Measurements from ENCODE around the gene SMG6. TPM values are rescaled to one million over a fixed set of nuclear protein-coding genes. Genes with fewer than 3 reads are reported as not detected.

The SMG6 gene
- polyA plus RNA-seq, 1 of the 3 experiments (the other 2 are of a cell fraction), result 15.7 TPM

DNA sequence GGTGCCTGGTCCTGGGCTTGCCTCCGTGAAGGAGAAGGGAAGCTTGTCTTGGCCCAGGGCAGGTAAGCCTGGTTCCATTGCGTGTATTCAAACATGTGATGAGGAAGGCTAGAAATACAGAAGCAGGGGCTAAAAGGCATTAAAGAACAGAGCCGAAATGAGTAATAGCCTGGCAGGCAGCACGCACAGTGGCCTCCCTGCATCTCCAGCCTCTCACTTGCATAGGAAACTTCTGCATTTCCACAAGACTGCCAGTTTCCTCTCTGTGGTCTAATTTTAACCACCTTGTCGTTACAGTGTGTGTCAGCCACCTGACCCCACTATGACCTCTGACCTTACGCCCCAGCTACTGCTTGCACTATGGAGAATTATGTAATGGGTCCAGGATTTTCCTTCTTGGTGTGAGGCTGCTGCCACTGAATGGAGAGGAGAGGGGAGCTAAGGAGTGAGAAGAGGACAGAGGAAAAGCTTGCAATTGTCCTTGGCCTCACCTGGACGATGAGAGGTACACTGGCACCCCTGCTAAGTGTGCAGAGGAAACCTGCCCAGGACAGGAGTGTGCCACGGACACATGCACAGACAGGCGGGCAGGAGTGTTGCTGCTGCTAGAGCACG, 215.9 kb downstream of the SMG6 start:
- H4K20me1 ChIP-seq (ENCODE audit: insufficient read depth), result no peaks in the 10 kb centered on the region
- H3F3A ChIP-seq (replicated peaks; ENCODE audit: insufficient read depth), result peaks cover 22% of the 10 kb centered on the region
- no peaks in the 10 kb centered on the region for H3K9me2 ChIP-seq
- H3K4me3 ChIP-seq (ENCODE audit: low read depth in 2 of 2, low read length in 1 of 2), result no peak overlapping the region
- WGBS (ENCODE audit: low lambda C conversion rate), result 85% methylated on average over 9 of the region's 10 CpGs
- no peak overlapping the region for H3K4me2 ChIP-seq
- H3K4me1 ChIP-seq (ENCODE audit: control insufficient read depth in 1 of 2, insufficient read depth in 2 of 2, low read depth in 1 of 2, low read length in 1 of 2), result peaks cover 28 to 78% of the 10 kb centered on the region in 2 experiments
- ChIA-PET POLR2A (no interaction called here), CTCF (interaction anchor here (0.9 to 1.7 kb wide), 3 partner anchors 12 to 144 kb away, joined by 3 to 8 read pairs (median 3); partner anchors contain the start of gene HIC1)
- peaks cover 0 to 1% of the 10 kb centered on the region in 2 experiments for H3K36me3 ChIP-seq (replicated peaks in 1 of 2; ENCODE audit: control insufficient read depth in 1 of 2, insufficient read depth in 2 of 2, low read length in 1 of 2)
- no peaks in the 10 kb centered on the region for H3K9me3 ChIP-seq
- no peaks in the 10 kb centered on the region for H3K27me3 ChIP-seq (ENCODE audit: insufficient read depth)
- H3K27ac ChIP-seq (ENCODE audit: low read depth in 2 of 2, low read length in 1 of 2), result peak overlapping the region in 1 of 2 experiments; percentile 2; a peak in 1 of 4 replicates
- no peak overlapping the region for H2AFZ ChIP-seq (ENCODE audit: low read depth)
- no peak for DNase-seq
- TF ChIP-seq SIN3A (IDR thresholded peaks at IDR 0.05; ENCODE audit: borderline replicate concordance, low read depth, low read length), result no peak
- TF ChIP-seq ELF1 (IDR thresholded peaks at IDR 0.05), result no peak
- no peak for TF ChIP-seq RAD21 (IDR thresholded peaks at IDR 0.05; ENCODE audit: low read length)
- H3K79me2 ChIP-seq (ENCODE audit: insufficient read depth), result peaks cover 6% of the 10 kb centered on the region; the same call in 1 of the 2 replicates
- H3K9ac ChIP-seq, result no peak overlapping the region

DNA sequence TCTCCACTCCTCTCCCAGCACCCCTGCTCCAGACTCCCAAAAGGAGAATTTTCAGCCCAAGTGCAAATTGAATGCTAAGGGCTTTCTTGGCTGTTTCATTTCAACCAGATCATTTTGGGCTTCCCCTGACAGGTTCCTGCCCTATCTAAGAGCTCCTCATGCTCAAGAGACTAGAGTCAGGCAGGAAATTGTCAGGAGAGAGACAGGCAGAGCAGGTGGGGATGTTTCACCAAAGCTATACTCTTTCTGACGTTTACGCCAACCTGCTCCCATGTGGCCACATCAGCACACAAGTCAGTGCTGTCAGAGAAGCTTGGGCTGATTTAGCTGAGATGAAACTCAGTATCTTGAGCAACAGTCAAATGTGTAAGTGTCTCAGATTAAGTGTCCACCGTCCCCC, 217.3 kb downstream of the SMG6 start:
- no peak for TF ChIP-seq CHD2 (IDR thresholded peaks at IDR 0.05; ENCODE audit: low read length, partially characterized antibody)
- no peak for TF ChIP-seq FOSL2 (IDR thresholded peaks at IDR 0.05; ENCODE audit: borderline replicate concordance, low read depth)
- TF ChIP-seq SIN3A (IDR thresholded peaks at IDR 0.05; ENCODE audit: borderline replicate concordance, low read depth, low read length), result no peak
- no peak for TF ChIP-seq RAD21 (IDR thresholded peaks at IDR 0.05; ENCODE audit: low read length)
- no peak for TF ChIP-seq FOXM1 (IDR thresholded peaks at IDR 0.05; ENCODE audit: low read depth)
- TF ChIP-seq ELF1 (IDR thresholded peaks at IDR 0.05), result no peak
- TF ChIP-seq, protein P1, sequence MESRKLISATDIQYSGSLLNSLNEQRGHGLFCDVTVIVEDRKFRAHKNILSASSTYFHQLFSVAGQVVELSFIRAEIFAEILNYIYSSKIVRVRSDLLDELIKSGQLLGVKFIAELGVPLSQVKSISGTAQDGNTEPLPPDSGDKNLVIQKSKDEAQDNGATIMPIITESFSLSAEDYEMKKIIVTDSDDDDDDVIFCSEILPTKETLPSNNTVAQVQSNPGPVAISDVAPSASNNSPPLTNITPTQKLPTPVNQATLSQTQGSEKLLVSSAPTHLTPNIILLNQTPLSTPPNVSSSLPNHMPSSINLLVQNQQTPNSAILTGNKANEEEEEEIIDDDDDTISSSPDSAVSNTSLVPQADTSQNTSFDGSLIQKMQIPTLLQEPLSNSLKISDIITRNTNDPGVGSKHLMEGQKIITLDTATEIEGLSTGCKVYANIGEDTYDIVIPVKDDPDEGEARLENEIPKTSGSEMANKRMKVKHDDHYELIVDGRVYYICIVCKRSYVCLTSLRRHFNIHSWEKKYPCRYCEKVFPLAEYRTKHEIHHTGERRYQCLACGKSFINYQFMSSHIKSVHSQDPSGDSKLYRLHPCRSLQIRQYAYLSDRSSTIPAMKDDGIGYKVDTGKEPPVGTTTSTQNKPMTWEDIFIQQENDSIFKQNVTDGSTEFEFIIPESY (IDR thresholded peaks at IDR 0.05; ENCODE audit: borderline replicate concordance, low read depth), result no peak
- no peak for TF ChIP-seq MEF2A (IDR thresholded peaks at IDR 0.05; ENCODE audit: borderline replicate concordance, low read depth)
- no peak for TF ChIP-seq MXI1 (IDR thresholded peaks at IDR 0.05; ENCODE audit: low read depth, low read length)
- no peak for TF ChIP-seq RXRA (IDR thresholded peaks at IDR 0.05; ENCODE audit: borderline replicate concordance, low read depth)
- no peak for TF ChIP-seq USF2 (IDR thresholded peaks at IDR 0.05; ENCODE audit: borderline replicate concordance, low read depth, low read length)
- no peak for TF ChIP-seq RCOR1 (IDR thresholded peaks at IDR 0.05; ENCODE audit: low read length)
- TF ChIP-seq EZH2phosphoT487 (IDR thresholded peaks at IDR 0.05; ENCODE audit: borderline replicate concordance, low read depth), result no peak
- no peak for TF ChIP-seq IRF3 (IDR thresholded peaks at IDR 0.05; ENCODE audit: low read depth, low read length)
- ChIA-PET CTCF (interaction anchor here (1.2 to 2.7 kb wide), 6 partner anchors 9 to 158 kb away, joined by 4 to 17 read pairs (median 4); partner anchors contain the start of gene HIC1), POLR2A (no interaction called here)
- Histone ChIP-seq H3K9me3 (no peaks in the 10 kb centered on the region), H3K4me2 (no peak overlapping the region), H4K20me1 (ENCODE audit: insufficient read depth) (no peaks in the 10 kb centered on the region), H3K4me3 (ENCODE audit: low read depth in 2 of 2, low read length in 1 of 2) (no peak overlapping the region), H3F3A (replicated peaks; ENCODE audit: insufficient read depth) (peaks cover 13% of the 10 kb centered on the region), H2AFZ (ENCODE audit: low read depth) (no peak overlapping the region), H3K9ac (no peak overlapping the region), H3K79me2 (ENCODE audit: insufficient read depth) (peaks cover 6% of the 10 kb centered on the region; the same call in 1 of the 2 replicates), H3K27me3 (ENCODE audit: insufficient read depth) (no peaks in the 10 kb centered on the region), H3K36me3 (replicated peaks in 1 of 2; ENCODE audit: control insufficient read depth in 1 of 2, insufficient read depth in 2 of 2, low read length in 1 of 2) (peaks cover 3 to 5% of the 10 kb centered on the region in 2 experiments), H3K27ac (ENCODE audit: low read depth in 2 of 2, low read length in 1 of 2) (peak overlapping the region; percentile 57 to 89; a peak in 3 of 4 replicates), H3K9me2 (no peaks in the 10 kb centered on the region), H3K4me1 (ENCODE audit: control insufficient read depth in 1 of 2, insufficient read depth in 2 of 2, low read depth in 1 of 2, low read length in 1 of 2) (peaks cover 38 to 91% of the 10 kb centered on the region in 2 experiments)
- 92% methylated on average over 3 of the region's 3 CpGs for WGBS (ENCODE audit: low lambda C conversion rate)
- no peak for DNase-seq
